ENCODE measurements around the gene ZNF883. TPM values are rescaled to one million over a fixed set of nuclear protein-coding genes. Genes with fewer than 3 reads are reported as not detected.

The ZNF883 gene
- total RNA-seq, result 0.96 and 1.1 TPM in 2 replicates

GRCh38 chr9:113011911-113012381 lies at the start of gene ZNF883:
Gene ZNF883, minus strand, starts transcription at chr9:113012192.

GRCh38 chr9:113056191-113057106 lies 44.5 kb upstream of the ZNF883 start, which contains the start of gene ZFP37:
Gene ZFP37, minus strand, starts transcription at chr9:113056724. Its CDS starts 36 bp downstream, at chr9:113056688.

Other genes with a start within 250 kb of the ZNF883 start
- gene SLC46A2, start 121.3 kb downstream of the ZNF883 start, total RNA-seq, result not detected in 2 replicates
- 0.48 and 0.64 TPM in 2 replicates for gene ZFP37, start 44.5 kb upstream of the ZNF883 start, total RNA-seq
- 27.1 and 85.3 TPM in 2 replicates for gene SLC31A2, start 138.8 kb upstream of the ZNF883 start, total RNA-seq
- 12.6 and 14.2 TPM in 2 replicates for gene FKBP15, start 209.1 kb upstream of the ZNF883 start, total RNA-seq
- 22.9 and 24.1 TPM in 2 replicates for gene SLC31A1, start 209.4 kb upstream of the ZNF883 start, total RNA-seq

Data from tracheal epithelial cell (primary cell).